Activated CD8-positive, alpha-beta memory T cell treated with anti-CD3 and anti-CD28 coated beads, Interleukin-2, amount 50 U/mL, for 4 hours (primary cell): ENCODE data around the gene KCTD13.
A peak's percentile ranks its signal among the peaks of the same experiment; 100 is the strongest.
"Not testable (repeated sequence)": the region's sequence is repeated elsewhere in the genome, so short reads cannot be mapped to it uniquely, and the experiment has no call there.

ENCODE experiments used
- DNase-seq: peaks from one replicate; pipeline ENCODE4 v3.0.0-alpha.2; 2020

The KCTD13 gene

DNA sequence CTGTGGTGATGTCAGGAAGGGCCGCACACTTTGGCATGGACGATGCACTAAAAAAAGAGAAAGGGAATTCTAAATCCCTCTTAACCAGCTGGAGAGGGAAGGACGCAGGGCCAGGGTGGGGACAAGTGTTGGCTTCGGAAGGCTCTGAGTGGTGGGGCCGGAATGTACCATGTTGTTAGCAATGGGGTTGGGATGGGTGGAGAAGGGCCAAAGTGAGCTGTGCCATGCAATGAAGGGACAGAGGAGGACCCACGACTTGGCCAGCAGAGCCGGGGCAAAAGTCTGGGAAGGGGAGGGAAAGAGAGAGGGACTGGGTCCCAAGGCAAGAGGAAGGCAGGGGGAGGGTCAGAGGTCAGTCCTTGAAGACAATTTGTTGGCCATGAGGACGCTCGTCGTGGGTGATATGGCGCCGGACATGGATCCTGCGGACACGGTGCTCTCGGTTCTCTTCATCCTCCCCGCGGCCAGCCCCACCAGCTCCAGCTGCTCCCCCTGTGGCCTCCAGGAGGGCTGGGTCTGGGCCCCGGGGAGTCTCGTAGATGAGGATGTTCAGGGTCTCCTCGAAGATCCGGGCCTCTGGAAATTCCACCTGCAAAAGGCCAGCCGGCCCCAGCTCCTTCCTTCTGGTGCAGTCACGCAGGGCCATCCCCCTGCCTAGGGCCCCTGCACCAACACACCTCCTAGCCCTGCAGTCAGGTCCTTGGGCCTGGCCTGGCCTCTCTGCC lies 19.3 kb downstream of the KCTD13 start:
- no peak for DNase-seq

- DNase-seq: no peak
Observed at GRCh38 chr16:29905668-29906067, 20.4 kb downstream of the KCTD13 start.

DNA sequence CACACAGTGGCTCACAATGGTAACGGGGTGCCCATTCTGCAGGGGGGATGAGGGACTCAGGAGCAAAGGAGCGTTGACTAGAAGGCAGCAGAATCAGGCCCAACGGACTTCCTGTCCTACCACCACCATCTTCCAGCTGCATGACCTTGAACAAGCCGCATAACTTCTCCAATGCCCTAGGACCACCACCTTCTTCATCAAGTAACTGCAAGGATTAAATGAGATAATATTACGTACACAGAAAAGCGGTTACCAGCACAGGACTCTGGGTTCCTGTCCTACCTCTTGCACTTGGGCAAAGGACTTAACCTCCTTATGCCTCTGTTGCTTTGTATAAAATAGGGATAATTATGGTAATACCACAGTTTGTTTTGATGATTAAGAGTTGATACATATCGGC lies 21.1 kb downstream of the KCTD13 start:
- DNase-seq: no peak

- DNase-seq: no peak
Observed at GRCh38 chr16:29903590-29903989, 22.4 kb downstream of the KCTD13 start.

DNA sequence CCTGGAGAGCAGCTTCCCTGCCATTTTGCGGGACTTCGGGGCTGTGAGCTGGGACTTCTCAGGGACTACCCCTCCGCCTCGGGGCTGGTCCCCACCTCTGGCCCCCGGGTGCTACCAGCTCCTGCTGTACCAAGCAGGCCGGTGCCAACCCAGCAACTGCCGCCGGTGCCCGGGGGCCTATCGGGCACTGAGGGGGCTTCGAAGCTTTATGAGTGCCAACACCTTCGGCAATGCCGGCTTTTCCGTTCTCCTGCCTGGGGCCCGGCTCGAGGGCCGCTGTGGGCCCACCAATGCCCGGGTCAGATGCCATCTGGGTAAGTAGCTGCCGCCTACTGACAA lies 24.4 kb downstream of the KCTD13 start:
- no peak for DNase-seq

DNA sequence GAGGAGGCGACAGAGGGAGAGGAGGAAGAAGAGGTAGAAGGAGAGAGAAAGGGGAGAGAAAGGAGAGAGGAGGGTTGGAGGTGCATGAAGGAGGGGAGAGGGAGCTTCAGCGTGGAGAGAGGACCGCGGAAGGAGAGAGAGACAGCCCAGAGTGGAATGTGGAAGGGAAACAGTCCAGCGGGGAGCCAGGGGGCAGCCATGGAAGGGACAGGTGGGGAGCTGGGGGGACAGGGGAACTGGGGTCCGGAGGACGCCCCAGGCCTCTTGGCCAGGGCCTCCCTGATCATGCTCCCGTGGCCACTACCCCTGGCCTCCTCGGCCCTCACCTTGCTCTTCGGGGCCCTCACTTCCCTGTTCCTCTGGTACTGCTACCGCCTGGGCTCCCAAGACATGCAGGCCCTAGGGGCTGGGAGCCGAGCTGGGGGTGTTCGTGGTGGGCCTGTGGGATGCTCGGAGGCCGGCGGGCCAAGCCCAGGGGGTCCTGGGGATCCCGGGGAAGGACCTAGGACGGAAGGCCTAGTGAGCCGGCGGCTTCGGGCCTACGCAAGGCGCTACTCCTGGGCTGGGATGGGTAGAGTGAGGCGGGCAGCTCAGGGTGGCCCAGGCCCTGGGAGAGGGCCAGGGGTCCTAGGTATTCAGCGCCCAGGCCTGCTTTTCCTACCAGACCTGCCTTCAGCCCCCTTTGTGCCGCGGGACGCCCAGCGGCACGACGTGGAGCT lies 25.0 kb downstream of the KCTD13 start:
- DNase-seq: no peak

DNA sequence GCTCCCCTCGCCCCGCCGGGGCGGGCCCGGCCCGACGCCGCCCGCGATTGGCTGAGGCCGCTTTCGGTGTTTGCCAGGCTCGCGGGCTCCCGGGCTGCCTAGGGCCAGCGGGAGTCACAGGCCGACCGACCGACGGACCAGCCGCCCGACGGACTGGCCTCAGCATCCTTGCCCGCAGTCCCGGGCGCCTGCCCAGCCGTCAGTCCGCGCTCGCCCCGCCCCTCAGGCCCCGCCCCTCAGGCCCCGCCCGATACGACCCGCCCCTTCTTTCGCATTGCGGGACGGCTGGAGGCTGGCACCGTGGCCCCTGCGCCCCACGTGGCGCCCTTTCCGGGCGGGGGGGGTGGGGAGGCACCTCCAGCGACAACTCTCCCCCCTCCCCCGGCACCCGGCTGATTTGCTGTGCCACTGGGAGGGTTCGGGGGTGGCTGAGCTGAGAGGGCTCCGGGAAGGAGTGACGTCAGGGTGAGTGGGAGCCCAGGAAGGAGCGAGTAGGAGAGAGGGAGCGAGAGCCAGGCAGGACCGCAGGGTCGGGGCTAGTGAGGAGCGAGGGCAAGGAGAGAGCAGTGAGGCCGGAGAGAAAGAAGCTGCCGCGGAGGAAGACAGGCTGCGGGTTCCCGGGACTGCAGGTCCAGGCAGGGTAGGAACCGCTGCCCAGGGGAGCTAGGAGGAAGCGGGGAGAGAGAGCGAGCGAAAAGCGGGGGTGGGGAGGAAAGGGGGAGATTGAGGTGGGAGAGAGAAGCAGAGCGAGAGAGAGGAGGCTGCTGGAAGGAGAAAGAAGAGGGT lies 25.7 kb downstream of the KCTD13 start, which contains the start of gene ASPHD1:
ASPHD1 (plus strand) TSS at position 387 of the 786 bp plus-strand sequence. CDS start 484 bp downstream, outside the sequence.
- DNase-seq: peak; percentile 79

DNA sequence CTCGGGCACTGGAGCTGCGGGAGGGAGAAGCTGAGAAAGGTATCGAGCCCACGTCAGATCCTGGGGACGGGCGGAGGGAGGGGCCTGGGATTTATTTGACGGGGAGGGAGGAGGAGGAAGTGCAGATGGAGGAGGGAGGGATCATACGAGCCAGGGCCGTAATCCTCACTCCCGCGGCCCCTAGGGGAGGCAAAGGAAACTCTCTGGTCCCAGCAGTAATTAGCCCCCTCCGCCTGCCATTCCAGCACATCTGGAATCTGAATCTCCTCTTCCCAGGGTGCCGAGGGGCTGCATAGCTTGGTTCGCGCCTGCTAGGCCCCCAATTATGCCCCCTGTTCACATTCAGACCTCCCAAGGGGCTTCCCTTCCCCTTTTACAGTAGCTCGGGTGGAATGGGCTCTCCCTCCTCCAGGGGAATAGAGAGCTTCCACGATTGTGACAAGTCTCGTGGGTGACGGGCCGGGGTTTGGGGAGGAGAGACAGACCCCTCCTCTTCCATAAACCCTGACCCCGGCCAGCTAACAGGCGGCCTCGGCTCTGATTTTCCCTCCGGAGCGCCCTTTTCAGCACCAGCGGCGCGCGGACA lies 26.4 kb downstream of the KCTD13 start, which contains the start of gene SEZ6L2:
SEZ6L2 (minus strand) TSS at position 35 of the 586 bp plus-strand sequence. CDS start 531 bp downstream, outside the sequence.
- DNase-seq: no peak

DNA sequence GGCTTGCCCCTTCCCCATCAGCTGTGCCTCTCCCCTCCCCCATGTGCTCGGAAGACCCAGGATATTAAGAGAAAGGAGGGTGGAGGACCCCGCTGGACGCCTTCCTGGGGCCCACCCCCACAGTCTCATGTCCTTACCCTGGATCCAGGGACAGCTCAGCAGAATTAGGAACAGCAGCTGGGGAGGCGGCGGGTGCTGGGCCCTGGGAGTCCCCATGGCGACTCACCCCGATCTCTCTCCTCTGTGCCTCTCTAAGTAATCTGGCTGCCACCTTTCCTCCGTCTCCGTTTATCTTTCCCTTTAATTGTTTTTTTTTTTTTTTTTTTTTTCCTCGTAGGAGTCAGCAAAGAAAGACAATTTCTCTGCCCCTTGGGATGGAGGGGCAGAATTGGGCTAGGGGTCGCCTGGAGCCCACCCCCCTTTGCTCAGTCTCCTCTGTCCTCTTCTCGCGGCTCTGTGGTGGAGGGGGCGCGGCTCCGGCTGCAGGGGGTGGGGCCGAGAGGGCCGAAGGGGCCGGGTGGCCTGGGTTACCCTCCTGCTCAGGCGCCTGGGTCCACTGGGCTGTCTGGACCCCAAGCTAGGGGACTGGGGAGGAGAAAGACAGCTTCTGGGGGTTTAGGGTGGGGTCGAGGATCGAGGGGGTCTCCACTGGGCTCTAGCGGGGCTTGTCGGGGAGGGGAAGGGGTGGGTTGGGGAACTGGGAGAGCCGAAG lies 27.1 kb downstream of the KCTD13 start:
- no peak for DNase-seq

DNA sequence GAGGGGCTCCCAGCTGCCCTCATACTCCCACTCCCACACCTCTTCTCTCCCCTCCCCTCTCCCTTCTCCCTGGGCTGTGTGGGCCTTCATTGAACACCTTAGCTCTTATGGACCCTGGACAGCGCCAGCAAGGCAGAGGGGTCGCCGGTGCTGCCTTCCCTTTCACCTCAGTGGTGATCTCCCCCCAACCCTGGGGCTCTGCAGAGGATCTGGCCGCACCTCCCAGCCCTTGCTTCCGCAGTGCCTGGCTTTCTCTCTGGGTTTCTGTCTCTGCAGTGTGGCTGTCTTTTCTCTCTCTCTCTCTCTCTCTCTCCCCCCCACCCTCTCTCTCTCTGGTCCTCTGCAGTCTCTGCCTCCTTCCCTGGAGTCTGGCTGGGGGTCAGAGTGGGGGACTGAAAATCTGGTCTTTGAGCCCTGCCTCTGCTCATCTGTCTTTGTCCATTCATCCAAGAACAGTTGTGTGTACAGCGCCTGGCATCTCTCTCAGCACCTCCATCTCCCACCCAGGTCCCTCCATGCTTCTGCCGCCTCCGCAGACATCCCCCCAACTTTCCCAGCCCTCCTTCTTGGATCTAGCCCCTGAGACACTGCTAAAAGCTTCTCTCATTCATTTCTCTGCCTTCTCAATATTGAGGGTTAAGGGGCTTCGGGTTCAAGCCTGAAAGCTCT lies 27.8 kb downstream of the KCTD13 start:
- DNase-seq: no peak

- DNase-seq: no peak
Observed at GRCh38 chr16:29897333-29897732, 28.7 kb downstream of the KCTD13 start.

DNA sequence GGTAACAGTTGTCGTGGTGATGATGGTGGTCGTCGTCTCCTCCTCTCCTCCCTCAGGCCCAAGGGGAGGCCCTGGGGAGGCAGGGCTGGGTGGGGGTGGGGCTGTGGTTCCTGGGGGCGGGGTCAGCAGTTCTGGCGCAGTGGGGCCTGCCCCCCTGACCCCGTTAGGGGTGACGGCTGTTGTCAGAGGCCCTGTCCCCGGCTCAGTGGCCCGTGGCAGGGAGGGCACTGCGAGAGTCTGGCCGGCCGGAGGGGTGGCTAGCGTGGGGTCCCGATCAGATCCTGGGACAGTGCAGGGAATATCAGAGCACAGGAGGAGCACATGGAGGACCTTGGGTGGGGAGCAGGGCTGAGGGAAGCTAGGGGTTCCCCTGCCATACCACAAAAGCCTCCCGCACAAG lies 29.2 kb downstream of the KCTD13 start:
- DNase-seq: no peak

DNA sequence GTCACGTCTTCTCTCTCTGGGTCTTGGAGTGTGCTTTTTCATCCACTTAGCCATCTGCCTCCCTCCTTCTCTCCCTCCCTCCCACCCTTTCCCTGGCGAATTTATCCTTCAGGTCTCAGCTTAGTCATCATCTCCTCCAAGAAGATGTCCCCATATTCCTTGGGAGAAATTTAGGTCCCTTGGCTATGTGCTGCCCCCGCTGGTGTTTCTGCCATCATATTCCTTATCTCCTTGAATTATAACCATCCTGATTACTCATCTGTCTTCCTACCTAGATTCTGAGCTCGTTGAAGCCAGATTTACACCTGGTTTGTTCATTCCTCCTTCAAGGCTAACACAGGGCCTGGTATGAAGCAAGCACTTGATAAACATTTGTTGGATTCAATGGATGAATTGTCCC lies 31.7 kb downstream of the KCTD13 start:
- no peak for DNase-seq

DNA sequence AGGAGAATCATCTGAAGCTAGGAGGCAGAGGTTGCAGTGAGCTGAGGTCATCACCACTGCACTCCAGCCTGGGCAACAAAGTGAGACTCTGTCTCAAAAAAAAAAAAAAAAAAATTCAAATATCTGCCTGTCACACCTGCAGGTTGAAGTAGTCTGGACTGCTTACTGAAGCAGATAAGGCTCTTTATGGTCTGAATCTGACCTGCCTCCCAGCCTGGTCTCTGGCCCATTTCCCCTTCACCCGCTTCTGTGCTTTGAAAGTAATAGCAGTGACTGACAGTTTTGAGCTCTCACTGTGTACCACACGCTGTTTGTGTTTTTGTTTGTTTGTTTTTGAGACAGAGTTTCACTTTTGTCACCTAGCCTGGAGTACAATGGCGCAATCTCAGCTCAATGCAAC lies 32.5 kb downstream of the KCTD13 start:
- DNase-seq: no peak

- no peak for DNase-seq
Observed at GRCh38 chr16:29892458-29892813, 33.6 kb downstream of the KCTD13 start.

GRCh38 chr16:29891525-29892457 lies 34.2 kb downstream of the KCTD13 start:
- no peak for DNase-seq

- DNase-seq: not testable (repeated sequence)
Observed at GRCh38 chr16:29889372-29889771, 36.7 kb downstream of the KCTD13 start.

DNA sequence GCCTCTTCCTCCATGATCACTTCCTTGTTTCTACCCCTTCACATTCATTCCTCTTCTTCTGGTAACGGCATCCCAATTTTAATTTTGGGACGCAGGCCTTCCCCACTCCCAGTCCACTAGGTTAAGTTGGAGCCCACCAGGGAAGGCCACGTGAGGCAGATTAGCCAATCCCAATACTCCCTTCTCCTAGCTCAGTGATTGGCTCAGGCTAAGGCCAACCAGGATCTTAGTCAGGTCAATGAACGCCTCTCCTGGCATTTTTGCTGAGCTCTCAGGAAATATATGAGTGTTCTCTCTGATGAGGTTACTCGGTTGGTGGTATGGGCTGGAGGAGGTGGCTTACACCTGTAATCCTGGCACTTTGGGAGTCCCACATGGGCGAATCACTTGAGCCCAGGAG lies 42.0 kb downstream of the KCTD13 start:
- no peak for DNase-seq

GRCh38 chr16:29881050-29881449 lies 45.0 kb downstream of the KCTD13 start:
- no peak for DNase-seq

- DNase-seq: no peak
Observed at GRCh38 chr16:29878172-29878571, 47.9 kb downstream of the KCTD13 start.
